ENCODE data around the gene MBNL2. TPM values are rescaled to one million over a fixed set of nuclear protein-coding genes. Genes with fewer than 3 reads are reported as not detected.

Gene MBNL2
- total and polyA plus RNA-seq, 2 experiments from 2014 or later = 46.7 to 79.5 TPM

- Histone ChIP-seq H3K36me3 (ENCODE audit: low read depth) (peaks cover 37% of the 10 kb centered on the region; the same call in 1 of the 2 replicates), H3K79me2 (ENCODE audit: insufficient read depth) (peaks cover 8% of the 10 kb centered on the region; the same call in 1 of the 2 replicates), H3K4me2 (ENCODE audit: unreplicated experiment) (no peak overlapping the region), H3K9ac (no peak overlapping the region), H3K4me3 (no peak overlapping the region), H3K4me1 (ENCODE audit: insufficient read depth) (0 out of 2 replicates have a peak, but pooled peaks cover 6% of the 10 kb centered on the region), H2AFZ (no peak overlapping the region), H3K27ac (no peak overlapping the region), H3K9me2 (ENCODE audit: insufficient read depth) (no peaks in the 10 kb centered on the region), H3K9me3 (ENCODE audit: low read depth) (no peaks in the 10 kb centered on the region), H3F3A (ENCODE audit: insufficient read depth) (peaks cover 14% of the 10 kb centered on the region; the same call in 1 of the 2 replicates), H4K20me1 (ENCODE audit: insufficient read depth) (no peaks in the 10 kb centered on the region), H3K27me3 (replicated peaks; ENCODE audit: insufficient read depth) (no peaks in the 10 kb centered on the region)
- no peak for DNase-seq
- in situ Hi-C loops (cut with MboI) = loop anchor here (25.0 kb wide), 1 partner anchor 457 kb away; no protein-coding TSS in a partner anchor
- TF ChIP-seq EZH2phosphoT487 (IDR thresholded peaks at IDR 0.05; ENCODE audit: insufficient read depth, low read depth) (no peak), EZH2 (IDR thresholded peaks at IDR 0.05; ENCODE audit: insufficient read depth, poor library complexity, severe bottlenecking) (no peak)
- WGBS, 2 experiments (ENCODE audit: low coverage in 1 of 2, low lambda C conversion rate in 2 of 2, missing lambda C conversion rate in 2 of 2) = 93% methylated on average over 5 of the region's 5 CpGs
Measured at GRCh38 chr13:97354808-97355207, 132.7 kb downstream of the MBNL2 start.

- H3K4me1 ChIP-seq (ENCODE audit: insufficient read depth) = 0 out of 2 replicates have a peak, but pooled peaks cover 6% of the 10 kb centered on the region
- no peak overlapping the region for H3K27ac ChIP-seq
- no peaks in the 10 kb centered on the region for H3K9me3 ChIP-seq (ENCODE audit: low read depth)
- no peak for TF ChIP-seq EZH2phosphoT487 (IDR thresholded peaks at IDR 0.05; ENCODE audit: insufficient read depth, low read depth)
- peaks cover 33% of the 10 kb centered on the region; the same call in 1 of the 2 replicates for H3K36me3 ChIP-seq (ENCODE audit: low read depth)
- WGBS, 2 experiments (ENCODE audit: low coverage in 1 of 2, low lambda C conversion rate in 2 of 2, missing lambda C conversion rate in 2 of 2) = 89 to 90% methylated on average over 8 of the region's 8 CpGs
- H3K4me3 ChIP-seq = no peak overlapping the region
- H3F3A ChIP-seq (ENCODE audit: insufficient read depth) = peaks cover 16% of the 10 kb centered on the region; the same call in 1 of the 2 replicates
- H2AFZ ChIP-seq = no peak overlapping the region
- in situ Hi-C loops (cut with MboI) = loop anchor here (25.0 kb wide), 1 partner anchor 456 kb away; no protein-coding TSS in a partner anchor
- no peak overlapping the region for H3K9ac ChIP-seq
- H3K27me3 ChIP-seq (replicated peaks; ENCODE audit: insufficient read depth) = no peaks in the 10 kb centered on the region
- H4K20me1 ChIP-seq (ENCODE audit: insufficient read depth) = no peaks in the 10 kb centered on the region
- no peak overlapping the region for H3K4me2 ChIP-seq (ENCODE audit: unreplicated experiment)
- peaks cover under 1% of the 10 kb centered on the region; the same call in 1 of the 2 replicates for H3K79me2 ChIP-seq (ENCODE audit: insufficient read depth)
- H3K9me2 ChIP-seq (ENCODE audit: insufficient read depth) = no peaks in the 10 kb centered on the region
- DNase-seq = no peak
Measured at GRCh38 chr13:97356592-97356991, 134.5 kb downstream of the MBNL2 start.

DNA sequence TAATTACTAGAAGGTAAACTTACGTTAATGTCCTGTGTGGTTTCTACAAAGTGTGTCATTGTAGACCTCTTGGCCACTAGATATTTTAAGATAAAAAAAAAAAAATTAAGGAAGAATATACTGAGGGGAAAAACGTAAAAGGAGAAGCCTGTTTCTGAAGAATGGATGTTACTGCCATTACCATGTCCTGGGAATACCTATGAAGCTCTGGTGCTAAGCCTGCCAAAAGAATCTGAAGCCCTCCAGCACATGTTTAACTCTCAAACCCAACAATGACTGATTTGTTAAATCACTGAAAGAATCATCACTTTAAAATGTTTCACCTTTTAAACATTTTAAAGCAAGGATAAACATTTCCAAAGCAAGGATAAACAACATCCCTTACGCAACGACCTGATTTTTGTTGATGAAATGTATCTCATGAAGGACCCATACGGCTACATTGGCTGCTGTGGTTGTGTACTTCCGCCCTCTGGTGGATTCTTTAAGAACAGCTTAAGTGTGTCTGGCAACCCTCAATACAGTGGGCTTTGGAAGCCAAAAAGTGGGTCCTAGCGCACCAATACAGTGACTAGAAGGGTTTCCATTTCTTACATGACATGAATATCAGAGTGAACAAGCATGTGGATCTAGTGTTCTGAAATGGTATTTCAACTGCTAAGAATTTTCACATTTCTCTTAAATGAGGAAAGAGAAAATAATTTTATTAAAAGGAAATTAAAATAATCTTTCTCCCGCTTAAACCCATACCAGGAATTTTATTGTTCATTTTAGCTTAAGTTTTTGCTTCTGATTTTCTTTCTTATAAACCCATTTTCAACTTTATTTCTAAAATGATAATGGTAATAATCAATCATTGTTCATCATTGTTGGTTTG is 137.3 kb downstream of the MBNL2 start:
- no peak overlapping the region for H3K9ac ChIP-seq

DNA sequence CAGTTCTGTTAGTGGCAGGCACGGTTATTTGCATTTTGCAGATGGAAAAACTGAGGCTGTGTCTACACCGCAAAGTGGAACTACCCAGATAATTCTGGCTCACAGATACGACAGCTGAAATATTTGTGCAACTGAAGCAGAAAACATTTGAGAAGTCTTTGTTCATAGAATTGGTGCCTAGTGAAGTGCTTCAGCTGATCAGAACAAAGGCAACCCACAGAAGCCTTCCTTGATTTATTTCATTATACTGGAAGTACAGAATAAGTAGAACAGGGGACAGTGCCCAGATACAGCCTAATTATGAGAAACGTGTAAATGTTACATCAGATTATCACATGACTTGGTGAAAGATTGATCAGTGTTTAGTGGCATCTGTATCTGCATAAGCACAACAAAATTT is 138.5 kb downstream of the MBNL2 start:
- H3K36me3 ChIP-seq (ENCODE audit: low read depth) = peaks cover 36% of the 10 kb centered on the region; the same call in 1 of the 2 replicates
- in situ Hi-C loops (cut with MboI) = loop anchor here (25.0 kb wide), 1 partner anchor 452 kb away; no protein-coding TSS in a partner anchor

More for the DNA sequence above, 137.3 kb downstream of the MBNL2 start:
- no peaks in the 10 kb centered on the region for H3K27me3 ChIP-seq (replicated peaks; ENCODE audit: insufficient read depth)
- no peaks in the 10 kb centered on the region for H3K4me1 ChIP-seq (ENCODE audit: insufficient read depth)
- H3K27ac ChIP-seq = no peak overlapping the region
- DNase-seq = peak; percentile 90
- in situ Hi-C loops (cut with MboI) = loop anchor here (25.0 kb wide), 1 partner anchor 453 kb away; no protein-coding TSS in a partner anchor
- no peak overlapping the region for H2AFZ ChIP-seq
- peaks cover 10% of the 10 kb centered on the region; the same call in 1 of the 2 replicates for H3F3A ChIP-seq (ENCODE audit: insufficient read depth)
- no peaks in the 10 kb centered on the region for H4K20me1 ChIP-seq (ENCODE audit: insufficient read depth)
- no peaks in the 10 kb centered on the region; the same call in 1 of the 2 replicates for H3K79me2 ChIP-seq (ENCODE audit: insufficient read depth)
- peaks cover 31% of the 10 kb centered on the region; the same call in 1 of the 2 replicates for H3K36me3 ChIP-seq (ENCODE audit: low read depth)
- H3K4me2 ChIP-seq (ENCODE audit: unreplicated experiment) = no peak overlapping the region
- no peak for TF ChIP-seq EZH2phosphoT487 (IDR thresholded peaks at IDR 0.05; ENCODE audit: insufficient read depth, low read depth)
- no peak for TF ChIP-seq EZH2 (IDR thresholded peaks at IDR 0.05; ENCODE audit: insufficient read depth, poor library complexity, severe bottlenecking)
- 22 to 25% methylated on average over 8 of the region's 8 CpGs for WGBS, 2 experiments (ENCODE audit: low coverage in 1 of 2, low lambda C conversion rate in 2 of 2, missing lambda C conversion rate in 2 of 2)
- H3K4me3 ChIP-seq = no peak overlapping the region
- no peaks in the 10 kb centered on the region for H3K9me2 ChIP-seq (ENCODE audit: insufficient read depth)
- no peaks in the 10 kb centered on the region for H3K9me3 ChIP-seq (ENCODE audit: low read depth)

More for the DNA sequence above, 138.5 kb downstream of the MBNL2 start:
- H3F3A ChIP-seq (ENCODE audit: insufficient read depth) = peaks cover 11% of the 10 kb centered on the region; the same call in 1 of the 2 replicates
- no peaks in the 10 kb centered on the region for H4K20me1 ChIP-seq (ENCODE audit: insufficient read depth)
- H3K9me2 ChIP-seq (ENCODE audit: insufficient read depth) = no peaks in the 10 kb centered on the region
- no peaks in the 10 kb centered on the region for H3K4me1 ChIP-seq (ENCODE audit: insufficient read depth)
- no peaks in the 10 kb centered on the region; the same call in 1 of the 2 replicates for H3K79me2 ChIP-seq (ENCODE audit: insufficient read depth)
- H3K4me2 ChIP-seq (ENCODE audit: unreplicated experiment) = no peak overlapping the region
- 74 to 75% methylated on average over 4 of the region's 4 CpGs for WGBS, 2 experiments (ENCODE audit: low coverage in 1 of 2, low lambda C conversion rate in 2 of 2, missing lambda C conversion rate in 2 of 2)
- H3K4me3 ChIP-seq = no peak overlapping the region
- no peaks in the 10 kb centered on the region for H3K9me3 ChIP-seq (ENCODE audit: low read depth)
- TF ChIP-seq EZH2phosphoT487 (IDR thresholded peaks at IDR 0.05; ENCODE audit: insufficient read depth, low read depth) = no peak
- TF ChIP-seq EZH2 (IDR thresholded peaks at IDR 0.05; ENCODE audit: insufficient read depth, poor library complexity, severe bottlenecking) = no peak
- no peaks in the 10 kb centered on the region for H3K27me3 ChIP-seq (replicated peaks; ENCODE audit: insufficient read depth)
- no peak for DNase-seq
- no peak overlapping the region for H3K9ac ChIP-seq
- H2AFZ ChIP-seq = no peak overlapping the region
- no peak overlapping the region for H3K27ac ChIP-seq
